ENCODE measurements around the gene CAMK1D. TPM values are rescaled to one million over a fixed set of nuclear protein-coding genes. Genes with fewer than 3 reads are reported as not detected.

CAMK1D gene
- total and polyA plus RNA-seq, 2 donors (not counting 3 experiments of a cell fraction or from before 2014, with no cell fraction given), result 0.37 to 4.2 TPM

DNA sequence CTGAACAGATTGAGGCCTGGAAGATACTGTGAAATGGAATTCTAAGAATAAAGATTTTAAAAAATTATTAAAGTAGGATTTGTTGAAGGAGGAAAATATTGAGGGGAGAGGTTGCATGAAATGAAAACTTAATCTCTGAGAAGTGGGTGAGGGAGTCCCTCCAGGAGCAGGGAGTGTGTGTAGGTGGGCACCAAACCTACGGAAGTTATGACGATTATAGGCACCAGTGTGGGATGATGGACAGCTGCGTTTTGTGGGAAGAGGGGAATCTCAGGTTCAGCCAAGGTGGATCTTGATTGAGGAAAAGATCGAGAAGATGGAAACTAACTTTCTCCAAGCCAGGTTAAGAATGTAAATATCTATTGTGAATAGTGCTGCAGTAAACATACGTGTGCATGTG, 405.7 kb downstream of the CAMK1D start:
- no peak overlapping the region for H2AFZ ChIP-seq (ENCODE audit: low read depth, low read length)
- no peak overlapping the region for H3K27ac ChIP-seq (ENCODE audit: insufficient read depth, low read depth, low read length)
- H3K4me1 ChIP-seq (ENCODE audit: control insufficient read depth, extremely low read depth, insufficient read depth, low read length), result no peaks in the 10 kb centered on the region
- DNase-seq (ENCODE audit: low read depth, low spot score), result no peak
- no peak for FAIRE-seq
- H3K9ac ChIP-seq (replicated peaks; ENCODE audit: extremely low read depth, insufficient read depth, low read length), result no peak overlapping the region
- no peaks in the 10 kb centered on the region for H3K9me1 ChIP-seq (replicated peaks; ENCODE audit: control insufficient read depth, extremely low read depth, insufficient read depth, low read length)
- no peaks in the 10 kb centered on the region for H3K79me2 ChIP-seq (ENCODE audit: control insufficient read depth, insufficient read depth, low read length)
- H4K20me1 ChIP-seq (replicated peaks; ENCODE audit: control insufficient read depth, extremely low read depth, insufficient read depth, low read length), result no peaks in the 10 kb centered on the region
- H3K36me3 ChIP-seq (ENCODE audit: control insufficient read depth in 2 of 2, extremely low read depth in 1 of 2, insufficient read depth in 2 of 2, low read length in 2 of 2), result no peaks in the 10 kb centered on the region
- no TSS peak for BruUV-seq (replicated peaks)
- POLR2A ChIA-PET, result no interaction called here
- no peak overlapping the region for H3K4me2 ChIP-seq (ENCODE audit: insufficient read depth, low read length)
- CTCF ChIA-PET, result no interaction called here
- H3K27me3 ChIP-seq (ENCODE audit: control insufficient read depth in 2 of 2, insufficient read depth in 2 of 2, low read length in 2 of 2), result no peaks in the 10 kb centered on the region
- no peak for TF ChIP-seq POLR2AphosphoS5 (IDR thresholded peaks at IDR 0.05; ENCODE audit: insufficient read depth, low read depth, low read length)
- no peak for TF ChIP-seq MYC (IDR thresholded peaks at IDR 0.05; ENCODE audit: low read depth, low read length)
- TF ChIP-seq, protein P1, sequence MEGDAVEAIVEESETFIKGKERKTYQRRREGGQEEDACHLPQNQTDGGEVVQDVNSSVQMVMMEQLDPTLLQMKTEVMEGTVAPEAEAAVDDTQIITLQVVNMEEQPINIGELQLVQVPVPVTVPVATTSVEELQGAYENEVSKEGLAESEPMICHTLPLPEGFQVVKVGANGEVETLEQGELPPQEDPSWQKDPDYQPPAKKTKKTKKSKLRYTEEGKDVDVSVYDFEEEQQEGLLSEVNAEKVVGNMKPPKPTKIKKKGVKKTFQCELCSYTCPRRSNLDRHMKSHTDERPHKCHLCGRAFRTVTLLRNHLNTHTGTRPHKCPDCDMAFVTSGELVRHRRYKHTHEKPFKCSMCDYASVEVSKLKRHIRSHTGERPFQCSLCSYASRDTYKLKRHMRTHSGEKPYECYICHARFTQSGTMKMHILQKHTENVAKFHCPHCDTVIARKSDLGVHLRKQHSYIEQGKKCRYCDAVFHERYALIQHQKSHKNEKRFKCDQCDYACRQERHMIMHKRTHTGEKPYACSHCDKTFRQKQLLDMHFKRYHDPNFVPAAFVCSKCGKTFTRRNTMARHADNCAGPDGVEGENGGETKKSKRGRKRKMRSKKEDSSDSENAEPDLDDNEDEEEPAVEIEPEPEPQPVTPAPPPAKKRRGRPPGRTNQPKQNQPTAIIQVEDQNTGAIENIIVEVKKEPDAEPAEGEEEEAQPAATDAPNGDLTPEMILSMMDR (IDR thresholded peaks at IDR 0.05; ENCODE audit: extremely low read depth in 1 of 2, insufficient read depth in 1 of 2, low read depth in 1 of 2, low read length in 2 of 2), result no peak
- no peak for TF ChIP-seq POLR2A (IDR thresholded peaks at IDR 0.05; ENCODE audit: low read depth, low read length)
- no peak for TF ChIP-seq GATA2 (IDR thresholded peaks at IDR 0.05; ENCODE audit: insufficient read depth, insufficient read length, low read depth, low read length)
- H3K9me3 ChIP-seq (replicated peaks; ENCODE audit: control insufficient read depth, insufficient read depth, low read length), result no peaks in the 10 kb centered on the region
- intact Hi-C loops (cut with micrococcal nuclease), result no loop called here
- H3K4me3 ChIP-seq (replicated peaks in 1 of 3; ENCODE audit: insufficient read depth in 1 of 3, low read depth in 1 of 3, low read length in 3 of 3), result no peak overlapping the region
- dilution Hi-C loops (cut with MboI; ENCODE audit: extremely low pct_ligation_motif_present, low sequenced_read_pairs), result no loop called here

DNA sequence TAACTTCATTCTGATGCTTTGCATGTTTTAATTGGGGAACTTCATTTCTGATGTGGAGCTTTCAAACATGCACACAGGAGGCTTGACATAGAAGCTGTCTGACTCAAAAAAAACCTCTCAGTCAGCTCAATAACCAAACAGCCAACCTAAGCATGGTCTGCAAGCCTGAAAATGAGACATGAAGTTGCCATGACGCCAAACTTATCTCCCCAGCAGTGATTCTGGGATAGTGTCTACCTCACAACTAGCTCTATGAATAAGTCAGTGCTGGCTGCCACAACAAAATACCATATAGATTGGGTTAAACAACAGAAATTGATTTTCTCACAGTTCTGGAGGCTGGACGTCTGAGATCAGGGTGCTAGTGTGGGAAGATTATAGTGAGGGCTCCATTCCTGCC, 408.0 kb downstream of the CAMK1D start:
- Histone ChIP-seq H3K27me3 (ENCODE audit: control insufficient read depth in 2 of 2, insufficient read depth in 2 of 2, low read length in 2 of 2) (no peaks in the 10 kb centered on the region), H4K20me1 (replicated peaks; ENCODE audit: control insufficient read depth, extremely low read depth, insufficient read depth, low read length) (no peaks in the 10 kb centered on the region), H3K9me3 (replicated peaks; ENCODE audit: control insufficient read depth, insufficient read depth, low read length) (no peaks in the 10 kb centered on the region), H3K4me2 (ENCODE audit: insufficient read depth, low read length) (no peak overlapping the region), H3K4me3 (replicated peaks in 1 of 3; ENCODE audit: insufficient read depth in 1 of 3, low read depth in 1 of 3, low read length in 3 of 3) (no peak overlapping the region), H3K27ac (ENCODE audit: insufficient read depth, low read depth, low read length) (no peak overlapping the region), H3K9ac (replicated peaks; ENCODE audit: extremely low read depth, insufficient read depth, low read length) (no peak overlapping the region), H3K4me1 (ENCODE audit: control insufficient read depth, extremely low read depth, insufficient read depth, low read length) (no peaks in the 10 kb centered on the region), H3K9me1 (replicated peaks; ENCODE audit: control insufficient read depth, extremely low read depth, insufficient read depth, low read length) (no peaks in the 10 kb centered on the region), H2AFZ (ENCODE audit: low read depth, low read length) (no peak overlapping the region), H3K36me3 (ENCODE audit: control insufficient read depth in 2 of 2, extremely low read depth in 1 of 2, insufficient read depth in 2 of 2, low read length in 2 of 2) (no peaks in the 10 kb centered on the region), H3K79me2 (ENCODE audit: control insufficient read depth, insufficient read depth, low read length) (no peaks in the 10 kb centered on the region)
- ChIA-PET POLR2A (no interaction called here), CTCF (interaction anchor here (0.7 to 2.0 kb wide), 5 partner anchors 15 to 145 kb away, joined by 3 to 8 read pairs (median 3); no protein-coding TSS in a partner anchor)
- DNase-seq (ENCODE audit: low read depth, low spot score) (no peak), FAIRE-seq (no peak)
- intact Hi-C loops (cut with micrococcal nuclease), result no loop called here
- dilution Hi-C loops (cut with MboI; ENCODE audit: extremely low pct_ligation_motif_present, low sequenced_read_pairs), result no loop called here
- TF ChIP-seq POLR2AphosphoS5 (IDR thresholded peaks at IDR 0.05; ENCODE audit: insufficient read depth, low read depth, low read length) (no peak), MYC (IDR thresholded peaks at IDR 0.05; ENCODE audit: low read depth, low read length) (no peak), POLR2A (IDR thresholded peaks at IDR 0.05; ENCODE audit: low read depth, low read length) (no peak), GATA2 (IDR thresholded peaks at IDR 0.05; ENCODE audit: insufficient read depth, insufficient read length, low read depth, low read length) (no peak), FOS (IDR thresholded peaks at IDR 0.05; ENCODE audit: borderline replicate concordance, insufficient read depth, low read length) (no peak), JUN (IDR thresholded peaks at IDR 0.05; ENCODE audit: borderline replicate concordance, insufficient read depth, insufficient read length, low read depth) (no peak), EZH2 (IDR thresholded peaks at IDR 0.05; ENCODE audit: borderline replicate concordance, low read depth, low read length, severe bottlenecking) (no peak)
- TF ChIP-seq, protein P2, sequence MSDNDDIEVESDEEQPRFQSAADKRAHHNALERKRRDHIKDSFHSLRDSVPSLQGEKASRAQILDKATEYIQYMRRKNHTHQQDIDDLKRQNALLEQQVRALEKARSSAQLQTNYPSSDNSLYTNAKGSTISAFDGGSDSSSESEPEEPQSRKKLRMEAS (IDR thresholded peaks at IDR 0.05; ENCODE audit: insufficient read depth, insufficient read length), result no peak
- TF ChIP-seq, protein P1 (IDR thresholded peaks at IDR 0.05; ENCODE audit: extremely low read depth in 1 of 2, insufficient read depth in 1 of 2, low read depth in 1 of 2, low read length in 2 of 2), result no peak
- BruUV-seq (replicated peaks), result no TSS peak

Measured in endothelial cell of umbilical vein (primary cell).